PFSK-1 (cell line): ENCODE data around the gene FRMD4A.

Experiments used
- FOXP2 ChIP-seq: optimal IDR thresholded peaks from 2 replicates; pipeline ENCODE3; 2011; ENCODE audit warnings: borderline replicate concordance, control low read depth, inconsistent platforms; ENCODE audit not compliant: insufficient read depth; ENCODE audit errors: extremely low read length, extremely low read depth
- POLR2AphosphoS5 ChIP-seq: IDR thresholded peaks from 2 replicates; pipeline ENCODE4 v1.6.1; 2012; ENCODE audit warnings: low read depth, mild to moderate bottlenecking, control low read depth, low read length, moderate library complexity
- REST ChIP-seq, 2 experiments: IDR thresholded peaks; 2 replicates each; pipeline versions ENCODE4 v1.6.1 to v1.8.0; 2011 to 2012; ENCODE audit warnings: low read depth in 2 of 2, low read length in 2 of 2, control low read depth in 1 of 2, inconsistent platforms in 1 of 2, mild to moderate bottlenecking in 1 of 2, moderate library complexity in 1 of 2; ENCODE audit not compliant: insufficient read depth in 1 of 2
- SIN3A ChIP-seq: IDR thresholded peaks from 2 replicates; pipeline ENCODE4 v1.6.1; 2012; ENCODE audit warnings: mild to moderate bottlenecking, low read length, moderate library complexity, borderline replicate concordance; ENCODE audit not compliant: insufficient read depth
- TAF1 ChIP-seq: IDR thresholded peaks from 2 replicates; pipeline ENCODE4 v1.6.1; 2012; ENCODE audit warnings: low read length, control low read depth, borderline replicate concordance; ENCODE audit not compliant: insufficient read depth

The FRMD4A gene

GRCh38 chr10:13812804-13813203 lies 517.9 kb downstream of the FRMD4A start:
- TF ChIP-seq SIN3A, result no peak
- TF ChIP-seq FOXP2, result no peak
- TF ChIP-seq REST (IDR thresholded peaks at IDR 0.05; ENCODE audit: insufficient read depth in 1 of 2, low read depth in 2 of 2, low read length in 2 of 2), result no peak
- no peak for TF ChIP-seq TAF1
- TF ChIP-seq POLR2AphosphoS5, result no peak

GRCh38 chr10:13810568-13810967 lies 520.2 kb downstream of the FRMD4A start:
- no peak for TF ChIP-seq TAF1
- TF ChIP-seq POLR2AphosphoS5, result no peak
- no peak for TF ChIP-seq SIN3A
- TF ChIP-seq FOXP2, result no peak
- TF ChIP-seq REST (IDR thresholded peaks at IDR 0.05; ENCODE audit: insufficient read depth in 1 of 2, low read depth in 2 of 2, low read length in 2 of 2), result no peak

GRCh38 chr10:13809427-13809826 lies 521.3 kb downstream of the FRMD4A start:
- TF ChIP-seq TAF1 (no peak), REST (IDR thresholded peaks at IDR 0.05; ENCODE audit: insufficient read depth in 1 of 2, low read depth in 2 of 2, low read length in 2 of 2) (no peak), POLR2AphosphoS5 (no peak), SIN3A (no peak)

GRCh38 chr10:13808556-13809391 lies 522.0 kb downstream of the FRMD4A start:
- no peak for TF ChIP-seq POLR2AphosphoS5
- no peak for TF ChIP-seq FOXP2
- TF ChIP-seq TAF1, result no peak
- no peak for TF ChIP-seq REST (IDR thresholded peaks at IDR 0.05; ENCODE audit: insufficient read depth in 1 of 2, low read depth in 2 of 2, low read length in 2 of 2)
- TF ChIP-seq SIN3A, result no peak

- TF ChIP-seq REST (IDR thresholded peaks at IDR 0.05; ENCODE audit: insufficient read depth in 1 of 2, low read depth in 2 of 2, low read length in 2 of 2) (no peak), TAF1 (no peak), POLR2AphosphoS5 (no peak), FOXP2 (no peak), SIN3A (no peak)
Measured at GRCh38 chr10:13806419-13806818, 524.3 kb downstream of the FRMD4A start.
